Activated B cell treated with CpG ODN at 0.5 μM for 24 hours (primary cell): ENCODE data around the gene PTDSS2. TPM values are rescaled to one million over a fixed set of nuclear protein-coding genes. Genes with fewer than 3 reads are reported as not detected.

Experiments
- ATAC-seq: fragments of 200-7000 bp; cut with Tn5 transposase; one replicate; pipeline ENCODE4 v1.10.0; 2021; ENCODE audit warnings: low read depth, mild to moderate bottlenecking, moderate library complexity
- CTCF ChIA-PET: fragments of 350-600 bp; sonication (Branson Sonifier 250); formaldehyde crosslinking; loops from one replicate; lab custom pipeline; 2021; ENCODE audit warnings: antibody characterized with exemption; lab: Charles Lee
- POLR2A ChIA-PET: fragments of 350-600 bp; sonication (Branson Sonifier 250); formaldehyde crosslinking; loops from one replicate; lab custom pipeline; 2021; ENCODE audit warnings: antibody characterized with exemption; lab: Charles Lee
- DNase-seq: peaks from one replicate; pipeline ENCODE4 v3.0.0; 2022
- H3K27ac Mint-ChIP-seq: one replicate; pipeline ENCODE4 v1.8.0; 2020; ENCODE audit warnings: mixed read lengths
- H3K27me3 Mint-ChIP-seq: one replicate; pipeline ENCODE4 v1.8.0; 2021; ENCODE audit warnings: mixed read lengths
- H3K36me3 Mint-ChIP-seq: one replicate; pipeline ENCODE4 v1.8.0; 2021; ENCODE audit warnings: low read depth, mixed read lengths
- H3K4me1 Mint-ChIP-seq: one replicate; pipeline ENCODE4 v1.8.0; 2021; ENCODE audit warnings: mixed read lengths
- H3K4me3 Mint-ChIP-seq: one replicate; pipeline ENCODE4 v1.8.0; 2020; ENCODE audit warnings: mild to moderate bottlenecking, mixed read lengths
- H3K9me3 Mint-ChIP-seq: one replicate; pipeline ENCODE4 v1.8.0; 2020; ENCODE audit warnings: mixed read lengths
- CTCF ChIP-seq: fragments of 200-600 bp; IDR thresholded peaks from one replicate; pipeline ENCODE4 v1.8.0; 2022; ENCODE audit warnings: antibody characterized with exemption, mild to moderate bottlenecking
- intact Hi-C: fragments of 100-400 bp; cut with micrococcal nuclease; formaldehyde crosslinking; loops from one replicate; pipeline ENCODE4 v1.15.1; 2024
- total RNA-seq: library from RNA; stranded (reverse); gene quantifications from 2 replicates; pipeline ENCODE4 v1.2.3, GENCODE V29; 2022

PTDSS2 gene
- total RNA-seq, 1 donor from 2014 or later: 22.0 TPM

- ATAC-seq (no peak), DNase-seq (no peak)
- H3K27me3 Mint-ChIP-seq: no peaks in the 10 kb centered on the region
- ChIA-PET POLR2A (no interaction called here), CTCF (no interaction called here)
- no peak for TF ChIP-seq CTCF
- H3K9me3 Mint-ChIP-seq: no peaks in the 10 kb centered on the region
- intact Hi-C loops: no loop called here
- peaks cover 2% of the 10 kb centered on the region for H3K36me3 Mint-ChIP-seq
- no peak overlapping the region for H3K27ac Mint-ChIP-seq
- H3K4me3 Mint-ChIP-seq: no peak overlapping the region
- H3K4me1 Mint-ChIP-seq: peaks cover 2% of the 10 kb centered on the region
Measured at GRCh38 chr11:469684-470560, 19.8 kb downstream of the PTDSS2 start.

- no peaks in the 10 kb centered on the region for H3K27me3 Mint-ChIP-seq
- POLR2A ChIA-PET: no interaction called here
- no peak for DNase-seq
- no peak overlapping the region for H3K27ac Mint-ChIP-seq
- peaks cover 2% of the 10 kb centered on the region for H3K36me3 Mint-ChIP-seq
- H3K4me3 Mint-ChIP-seq: no peak overlapping the region
- no peaks in the 10 kb centered on the region for H3K4me1 Mint-ChIP-seq
- no peak for TF ChIP-seq CTCF
- no peaks in the 10 kb centered on the region for H3K9me3 Mint-ChIP-seq
- intact Hi-C loops: no loop called here
- CTCF ChIA-PET: no interaction called here
- no peak for ATAC-seq
Measured at GRCh38 chr11:471468-472145, 21.5 kb downstream of the PTDSS2 start.

- DNase-seq: no peak
- ChIA-PET POLR2A (no interaction called here), CTCF (no interaction called here)
- Mint-ChIP-seq H3K27me3 (no peaks in the 10 kb centered on the region), H3K4me3 (no peak overlapping the region), H3K4me1 (no peaks in the 10 kb centered on the region), H3K9me3 (no peaks in the 10 kb centered on the region), H3K36me3 (peaks cover 2% of the 10 kb centered on the region), H3K27ac (no peak overlapping the region)
- intact Hi-C loops: no loop called here
- no peak for ATAC-seq
- no peak for TF ChIP-seq CTCF
Measured at GRCh38 chr11:472272-472671, 22.2 kb downstream of the PTDSS2 start.

GRCh38 chr11:472816-473215, 22.7 kb downstream of the PTDSS2 start:
- DNase-seq: no peak
- Mint-ChIP-seq H3K27ac (no peak overlapping the region), H3K9me3 (no peaks in the 10 kb centered on the region), H3K4me3 (no peak overlapping the region), H3K27me3 (no peaks in the 10 kb centered on the region), H3K36me3 (peaks cover 2% of the 10 kb centered on the region), H3K4me1 (no peaks in the 10 kb centered on the region)
- ATAC-seq: no peak
- no peak for TF ChIP-seq CTCF
- intact Hi-C loops: no loop called here
- ChIA-PET CTCF (no interaction called here), POLR2A (no interaction called here)

GRCh38 chr11:473415-473814, 23.3 kb downstream of the PTDSS2 start:
- no peak for TF ChIP-seq CTCF
- Mint-ChIP-seq H3K27me3 (no peaks in the 10 kb centered on the region), H3K9me3 (no peaks in the 10 kb centered on the region), H3K4me3 (no peak overlapping the region), H3K36me3 (peaks cover 2% of the 10 kb centered on the region), H3K27ac (no peak overlapping the region), H3K4me1 (no peaks in the 10 kb centered on the region)
- DNase-seq (no peak), ATAC-seq (no peak)
- intact Hi-C loops: no loop called here
- ChIA-PET POLR2A (no interaction called here), CTCF (no interaction called here)
